Measurements from ENCODE around the gene PNPLA7. TPM values are rescaled to one million over a fixed set of nuclear protein-coding genes. Genes with fewer than 3 reads are reported as not detected.

The PNPLA7 gene
- total RNA-seq, 1 donor from 2014 or later, result 0.04 TPM

DNA sequence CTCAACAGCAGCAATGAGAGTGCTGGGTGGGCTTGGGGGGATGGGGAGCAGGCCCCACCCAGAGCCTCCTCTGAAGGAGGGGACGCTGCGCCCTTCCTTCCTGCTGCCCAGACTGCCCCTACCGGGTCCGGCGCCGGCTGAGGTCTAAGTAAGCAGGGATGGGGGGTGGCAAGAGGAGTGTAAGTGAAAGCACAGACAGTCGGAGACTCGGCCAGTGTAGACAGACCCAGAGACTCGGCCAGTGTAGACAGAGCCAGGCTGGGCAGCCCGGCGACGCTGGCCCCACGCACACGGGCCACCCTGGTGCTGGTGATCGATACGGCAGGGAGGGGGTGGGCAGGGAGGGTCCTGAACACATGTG is 101.6 kb downstream of the PNPLA7 start:
- Histone ChIP-seq H3K4me3 (ENCODE audit: low read depth, low read length) (no peak overlapping the region), H3K27me3 (ENCODE audit: control insufficient read depth, insufficient read depth, low read length) (peaks cover 9% of the 10 kb centered on the region), H3K36me3 (ENCODE audit: control insufficient read depth, insufficient read depth, low read length) (no peaks in the 10 kb centered on the region)
- TF ChIP-seq, protein P1, sequence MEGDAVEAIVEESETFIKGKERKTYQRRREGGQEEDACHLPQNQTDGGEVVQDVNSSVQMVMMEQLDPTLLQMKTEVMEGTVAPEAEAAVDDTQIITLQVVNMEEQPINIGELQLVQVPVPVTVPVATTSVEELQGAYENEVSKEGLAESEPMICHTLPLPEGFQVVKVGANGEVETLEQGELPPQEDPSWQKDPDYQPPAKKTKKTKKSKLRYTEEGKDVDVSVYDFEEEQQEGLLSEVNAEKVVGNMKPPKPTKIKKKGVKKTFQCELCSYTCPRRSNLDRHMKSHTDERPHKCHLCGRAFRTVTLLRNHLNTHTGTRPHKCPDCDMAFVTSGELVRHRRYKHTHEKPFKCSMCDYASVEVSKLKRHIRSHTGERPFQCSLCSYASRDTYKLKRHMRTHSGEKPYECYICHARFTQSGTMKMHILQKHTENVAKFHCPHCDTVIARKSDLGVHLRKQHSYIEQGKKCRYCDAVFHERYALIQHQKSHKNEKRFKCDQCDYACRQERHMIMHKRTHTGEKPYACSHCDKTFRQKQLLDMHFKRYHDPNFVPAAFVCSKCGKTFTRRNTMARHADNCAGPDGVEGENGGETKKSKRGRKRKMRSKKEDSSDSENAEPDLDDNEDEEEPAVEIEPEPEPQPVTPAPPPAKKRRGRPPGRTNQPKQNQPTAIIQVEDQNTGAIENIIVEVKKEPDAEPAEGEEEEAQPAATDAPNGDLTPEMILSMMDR (IDR thresholded peaks at IDR 0.05; ENCODE audit: insufficient read depth, low read length, poor library complexity, severe bottlenecking), result no peak
- no peak for DNase-seq (ENCODE audit: low read depth)

DNA sequence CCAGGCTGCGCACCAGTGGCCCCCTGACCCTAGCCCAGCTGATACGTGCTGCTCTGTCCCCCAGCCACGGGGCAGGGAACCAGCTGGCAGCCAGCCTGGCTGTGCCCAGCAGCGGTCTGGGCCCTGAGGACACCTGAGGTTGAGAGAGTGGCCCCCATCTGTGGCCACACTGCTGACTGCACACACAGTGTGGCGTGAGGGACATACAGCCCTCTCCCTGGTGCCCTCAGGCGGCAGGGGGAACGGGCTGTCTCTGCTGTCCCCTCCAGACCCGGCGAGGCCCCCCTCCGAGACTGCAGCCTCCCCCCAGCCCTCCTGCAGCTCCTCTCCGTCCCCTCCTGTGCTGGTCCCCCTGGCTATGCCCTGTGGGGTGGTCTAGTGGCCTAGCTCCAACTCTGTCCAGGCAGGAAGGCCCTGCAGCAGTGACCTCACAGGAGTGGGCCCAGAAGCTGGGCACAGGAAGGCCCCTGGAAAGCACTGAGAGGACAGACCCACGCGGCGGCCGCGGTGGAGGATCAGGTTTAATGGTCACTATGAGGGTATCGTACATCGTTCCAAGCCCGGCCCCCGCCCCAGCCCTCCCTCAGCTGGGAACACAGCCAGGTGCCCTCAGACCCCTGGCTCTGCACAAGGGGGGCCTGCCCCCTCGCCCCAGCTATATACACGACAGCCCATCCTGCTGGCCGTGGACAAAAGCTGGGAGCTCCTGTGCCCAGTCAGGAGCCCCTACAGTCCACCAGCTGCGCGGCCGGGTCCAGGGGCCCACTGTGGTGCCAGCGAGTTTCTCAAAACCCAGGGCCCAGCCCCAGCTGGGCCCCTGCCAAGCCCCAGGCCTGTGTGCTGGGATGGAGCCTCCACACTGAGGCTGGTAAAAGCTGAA is 102.2 kb downstream of the PNPLA7 start:
- Histone ChIP-seq H3K36me3 (ENCODE audit: control insufficient read depth, insufficient read depth, low read length) (no peaks in the 10 kb centered on the region), H3K27me3 (ENCODE audit: control insufficient read depth, insufficient read depth, low read length) (peaks cover 9% of the 10 kb centered on the region), H3K4me3 (ENCODE audit: low read depth, low read length) (no peak overlapping the region)
- no peak for DNase-seq (ENCODE audit: low read depth)
- TF ChIP-seq, protein P1 (IDR thresholded peaks at IDR 0.05; ENCODE audit: insufficient read depth, low read length, poor library complexity, severe bottlenecking), result no peak

DNA sequence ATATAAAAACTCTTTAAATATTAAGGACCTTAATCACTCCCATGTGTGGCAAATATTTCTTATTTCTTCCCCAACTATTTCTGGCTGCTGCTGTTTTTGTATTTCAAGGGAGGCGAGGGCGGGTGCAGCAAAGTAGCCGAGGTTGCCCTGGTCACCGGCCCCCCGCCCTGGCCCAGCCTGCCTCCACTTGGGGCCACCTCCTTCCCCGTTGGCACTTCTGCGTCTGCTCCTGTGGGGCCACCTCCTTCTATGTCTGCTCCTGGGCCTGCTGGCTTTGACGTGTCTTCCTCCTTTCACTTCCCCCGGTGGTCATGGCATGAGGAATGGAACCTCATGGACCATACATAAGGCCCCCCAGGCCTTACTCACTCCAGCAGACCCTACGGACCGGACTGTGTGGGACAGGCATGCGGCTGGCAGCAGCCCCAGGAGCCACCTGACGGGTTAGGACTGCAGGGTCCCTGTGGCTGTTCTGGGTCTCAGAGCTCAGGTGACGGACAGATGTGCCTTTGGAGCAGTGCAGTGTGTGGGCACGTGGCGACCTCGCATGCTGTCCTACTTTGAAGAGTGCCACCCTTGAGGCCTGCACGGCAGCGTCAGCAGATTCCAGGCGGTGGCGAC is 103.2 kb downstream of the PNPLA7 start:
- Histone ChIP-seq H3K36me3 (ENCODE audit: control insufficient read depth, insufficient read depth, low read length) (no peaks in the 10 kb centered on the region), H3K27me3 (ENCODE audit: control insufficient read depth, insufficient read depth, low read length) (peaks cover 10% of the 10 kb centered on the region), H3K4me3 (ENCODE audit: low read depth, low read length) (no peak overlapping the region)
- TF ChIP-seq, protein P1 (IDR thresholded peaks at IDR 0.05; ENCODE audit: insufficient read depth, low read length, poor library complexity, severe bottlenecking), result no peak
- DNase-seq (ENCODE audit: low read depth), result no peak

DNA sequence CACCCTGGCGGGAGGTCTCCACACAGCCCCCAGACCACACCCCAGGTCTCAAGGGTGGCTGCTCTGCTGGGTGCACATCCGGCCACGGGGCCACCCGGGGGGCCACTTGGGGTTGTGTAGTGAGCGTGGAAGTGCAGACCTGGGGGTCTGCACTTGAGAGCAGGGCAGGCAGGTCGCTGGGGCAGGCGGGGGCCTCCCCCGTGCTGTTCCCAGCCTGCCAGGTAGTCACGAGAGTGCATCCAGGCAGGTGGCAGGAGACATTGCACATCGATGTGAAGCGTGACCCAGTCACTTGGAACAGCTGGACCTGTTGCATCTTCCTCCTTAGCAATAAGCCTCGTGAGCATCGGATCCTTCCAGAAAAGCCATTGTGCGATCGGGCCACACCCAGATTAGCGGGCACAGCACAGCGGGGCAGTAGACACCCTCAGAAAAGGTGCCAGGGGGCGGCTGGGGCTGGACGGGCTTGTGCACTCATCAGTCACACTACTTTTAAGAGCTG is 104.2 kb downstream of the PNPLA7 start:
- no peak for DNase-seq (ENCODE audit: low read depth)
- H3K27me3 ChIP-seq (ENCODE audit: control insufficient read depth, insufficient read depth, low read length), result peaks cover 16% of the 10 kb centered on the region
- TF ChIP-seq, protein P1 (IDR thresholded peaks at IDR 0.05; ENCODE audit: insufficient read depth, low read length, poor library complexity, severe bottlenecking), result no peak

DNA sequence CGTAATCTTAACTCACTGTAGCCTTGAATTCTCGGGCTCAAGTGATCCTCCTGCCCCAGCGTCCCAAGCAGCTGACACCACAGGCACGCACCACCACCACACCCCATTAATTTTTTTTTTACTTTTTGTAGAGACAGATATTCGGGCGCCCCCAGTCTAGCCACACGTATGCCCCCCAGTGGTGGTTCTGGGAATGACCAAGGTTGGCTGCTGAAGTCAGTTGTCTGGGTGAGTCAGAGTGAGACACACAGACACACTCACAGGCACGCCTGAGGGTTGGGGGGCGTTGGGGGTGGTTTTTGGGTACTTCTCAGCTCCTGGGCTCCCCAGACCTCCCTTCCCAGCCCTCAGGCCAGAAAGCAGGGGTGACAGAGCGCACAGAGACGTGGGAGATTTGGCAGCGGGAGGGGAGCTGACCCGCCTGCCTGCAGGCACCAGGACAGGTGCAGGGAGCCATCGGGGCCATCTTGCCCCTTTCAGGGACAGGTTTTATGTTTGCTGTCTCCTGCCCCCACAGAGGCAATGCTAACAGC is 104.9 kb downstream of the PNPLA7 start:
- Histone ChIP-seq H3K27me3 (ENCODE audit: control insufficient read depth, insufficient read depth, low read length) (peaks cover 16% of the 10 kb centered on the region), H3K36me3 (ENCODE audit: control insufficient read depth, insufficient read depth, low read length) (no peaks in the 10 kb centered on the region), H3K4me3 (ENCODE audit: low read depth, low read length) (no peak overlapping the region)
- TF ChIP-seq, protein P1 (IDR thresholded peaks at IDR 0.05; ENCODE audit: insufficient read depth, low read length, poor library complexity, severe bottlenecking), result peak; percentile 91
- peak; percentile 26 for DNase-seq (ENCODE audit: low read depth)

More for the DNA sequence above, 104.2 kb downstream of the PNPLA7 start:
- no peak overlapping the region for H3K4me3 ChIP-seq (ENCODE audit: low read depth, low read length)
- H3K36me3 ChIP-seq (ENCODE audit: control insufficient read depth, insufficient read depth, low read length), result no peaks in the 10 kb centered on the region
